ENCODE results near the gene MED13L. TPM values are rescaled to one million over a fixed set of nuclear protein-coding genes. Genes with fewer than 3 reads are reported as not detected.

Gene MED13L
- total and polyA plus RNA-seq, 2 donors (not counting 3 experiments of a cell fraction or from before 2014, with no cell fraction given) = 27.4 to 93.6 TPM

- H4K20me1 ChIP-seq (replicated peaks; ENCODE audit: control insufficient read depth, extremely low read depth, insufficient read depth, low read length) = no peaks in the 10 kb centered on the region
- H3K9me3 ChIP-seq (replicated peaks; ENCODE audit: control insufficient read depth, insufficient read depth, low read length) = no peaks in the 10 kb centered on the region
- no peaks in the 10 kb centered on the region for H3K36me3 ChIP-seq (ENCODE audit: control insufficient read depth in 2 of 2, extremely low read depth in 1 of 2, insufficient read depth in 2 of 2, low read length in 2 of 2)
- DNase-seq (ENCODE audit: low read depth, low spot score) (no peak), FAIRE-seq (no peak)
- CTCF ChIA-PET = interaction anchor here (1.4 to 1.6 kb wide), 2 partner anchors 13 to 42 kb away, joined by 3 to 5 read pairs; no protein-coding TSS in a partner anchor
- dilution Hi-C loops (cut with MboI; ENCODE audit: extremely low pct_ligation_motif_present, low sequenced_read_pairs) = no loop called here
- TF ChIP-seq POLR2AphosphoS5 (IDR thresholded peaks at IDR 0.05; ENCODE audit: insufficient read depth, low read depth, low read length) (no peak), JUN (IDR thresholded peaks at IDR 0.05; ENCODE audit: borderline replicate concordance, insufficient read depth, insufficient read length, low read depth) (no peak), FOS (IDR thresholded peaks at IDR 0.05; ENCODE audit: borderline replicate concordance, insufficient read depth, low read length) (no peak), POLR2A (IDR thresholded peaks at IDR 0.05; ENCODE audit: low read depth, low read length) (no peak), MYC (IDR thresholded peaks at IDR 0.05; ENCODE audit: low read depth, low read length) (no peak), EZH2 (IDR thresholded peaks at IDR 0.05; ENCODE audit: borderline replicate concordance, low read depth, low read length, severe bottlenecking) (no peak), GATA2 (IDR thresholded peaks at IDR 0.05; ENCODE audit: insufficient read depth, insufficient read length, low read depth, low read length) (no peak)
- TF ChIP-seq, protein P1, sequence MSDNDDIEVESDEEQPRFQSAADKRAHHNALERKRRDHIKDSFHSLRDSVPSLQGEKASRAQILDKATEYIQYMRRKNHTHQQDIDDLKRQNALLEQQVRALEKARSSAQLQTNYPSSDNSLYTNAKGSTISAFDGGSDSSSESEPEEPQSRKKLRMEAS (IDR thresholded peaks at IDR 0.05; ENCODE audit: insufficient read depth, insufficient read length) = no peak
- TF ChIP-seq, protein P2, sequence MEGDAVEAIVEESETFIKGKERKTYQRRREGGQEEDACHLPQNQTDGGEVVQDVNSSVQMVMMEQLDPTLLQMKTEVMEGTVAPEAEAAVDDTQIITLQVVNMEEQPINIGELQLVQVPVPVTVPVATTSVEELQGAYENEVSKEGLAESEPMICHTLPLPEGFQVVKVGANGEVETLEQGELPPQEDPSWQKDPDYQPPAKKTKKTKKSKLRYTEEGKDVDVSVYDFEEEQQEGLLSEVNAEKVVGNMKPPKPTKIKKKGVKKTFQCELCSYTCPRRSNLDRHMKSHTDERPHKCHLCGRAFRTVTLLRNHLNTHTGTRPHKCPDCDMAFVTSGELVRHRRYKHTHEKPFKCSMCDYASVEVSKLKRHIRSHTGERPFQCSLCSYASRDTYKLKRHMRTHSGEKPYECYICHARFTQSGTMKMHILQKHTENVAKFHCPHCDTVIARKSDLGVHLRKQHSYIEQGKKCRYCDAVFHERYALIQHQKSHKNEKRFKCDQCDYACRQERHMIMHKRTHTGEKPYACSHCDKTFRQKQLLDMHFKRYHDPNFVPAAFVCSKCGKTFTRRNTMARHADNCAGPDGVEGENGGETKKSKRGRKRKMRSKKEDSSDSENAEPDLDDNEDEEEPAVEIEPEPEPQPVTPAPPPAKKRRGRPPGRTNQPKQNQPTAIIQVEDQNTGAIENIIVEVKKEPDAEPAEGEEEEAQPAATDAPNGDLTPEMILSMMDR (IDR thresholded peaks at IDR 0.05; ENCODE audit: extremely low read depth in 1 of 2, insufficient read depth in 1 of 2, low read depth in 1 of 2, low read length in 2 of 2) = no peak
- POLR2A ChIA-PET = no interaction called here
- H3K27ac ChIP-seq (ENCODE audit: insufficient read depth, low read depth, low read length) = no peak overlapping the region
- peaks cover 26% of the 10 kb centered on the region for H3K4me1 ChIP-seq (ENCODE audit: control insufficient read depth, extremely low read depth, insufficient read depth, low read length)
- intact Hi-C loops (cut with micrococcal nuclease) = no loop called here
- no peaks in the 10 kb centered on the region for H3K9me1 ChIP-seq (replicated peaks; ENCODE audit: control insufficient read depth, extremely low read depth, insufficient read depth, low read length)
- no TSS peak for BruUV-seq (replicated peaks)
- H3K4me3 ChIP-seq (replicated peaks in 1 of 3; ENCODE audit: insufficient read depth in 1 of 3, low read depth in 1 of 3, low read length in 3 of 3) = no peak overlapping the region
- H3K79me2 ChIP-seq (ENCODE audit: control insufficient read depth, insufficient read depth, low read length) = peaks cover 58% of the 10 kb centered on the region
- H2AFZ ChIP-seq (ENCODE audit: low read depth, low read length) = no peak overlapping the region
- H3K9ac ChIP-seq (replicated peaks; ENCODE audit: extremely low read depth, insufficient read depth, low read length) = no peak overlapping the region
- no peaks in the 10 kb centered on the region for H3K27me3 ChIP-seq (ENCODE audit: control insufficient read depth in 2 of 2, insufficient read depth in 2 of 2, low read length in 2 of 2)
- no peak overlapping the region for H3K4me2 ChIP-seq (ENCODE audit: insufficient read depth, low read length)
Observed at GRCh38 chr12:116127859-116128258, 149.6 kb downstream of the MED13L start.
